CD8-positive, alpha-beta memory T cell (primary cell): ENCODE results near the gene ZNF850. TPM values are rescaled to one million over a fixed set of nuclear protein-coding genes. Genes with fewer than 3 reads are reported as not detected.

ENCODE experiments used
- CTCF ChIA-PET: fragments of 350-600 bp; sonication (Branson Sonifier 250); formaldehyde crosslinking; loops from one replicate; lab custom pipeline; 2021; ENCODE audit warnings: antibody characterized with exemption; lab: Charles Lee
- POLR2A ChIA-PET: fragments of 350-600 bp; sonication (Branson Sonifier 250); formaldehyde crosslinking; loops from one replicate; lab custom pipeline; 2021; ENCODE audit warnings: antibody characterized with exemption; lab: Charles Lee
- DNase-seq, 5 donors: peaks; one replicate each; pipeline versions ENCODE4 v3.0.0 to v3.0.0-alpha.2; 2020 to 2022; ENCODE audit warnings: mixed read lengths in 1 of 5
- H3K27ac ChIP-seq: one replicate; pipeline ENCODE4 v1.7.0; 2013; ENCODE audit warnings: low read depth, mild to moderate bottlenecking, low read length, moderate library complexity
- H3K27me3 ChIP-seq: 2 replicates; pipeline ENCODE4 v1.7.0; 2013; ENCODE audit warnings: low read length, mild to moderate bottlenecking; ENCODE audit not compliant: insufficient read depth, poor library complexity, severe bottlenecking
- H3K36me3 ChIP-seq: 2 replicates; pipeline ENCODE4 v1.7.0; 2013; ENCODE audit warnings: mild to moderate bottlenecking, low read length, moderate library complexity; ENCODE audit not compliant: insufficient read depth
- H3K4me1 ChIP-seq: 2 replicates; pipeline ENCODE4 v1.7.0; 2013; ENCODE audit warnings: mild to moderate bottlenecking, low read length, moderate library complexity; ENCODE audit not compliant: insufficient read depth
- H3K4me3 ChIP-seq: 2 replicates; pipeline ENCODE4 v1.7.0; 2013; ENCODE audit warnings: mild to moderate bottlenecking, low read length
- H3K9me3 ChIP-seq: 2 replicates; pipeline ENCODE4 v1.7.0; 2013; ENCODE audit warnings: mild to moderate bottlenecking, low read length
- H3K27ac Mint-ChIP-seq, 8 donors: one replicate each; pipeline ENCODE4 v1.8.0; 2020 to 2021; ENCODE audit warnings: mixed read lengths in 8 of 8, mild to moderate bottlenecking in 6 of 8, inconsistent platforms in 3 of 8, moderate library complexity in 3 of 8
- H3K27me3 Mint-ChIP-seq, 2 donors: one replicate each; pipeline ENCODE4 v1.8.0; 2020 to 2021; ENCODE audit warnings: mixed read lengths in 2 of 2, mild to moderate bottlenecking in 1 of 2, moderate library complexity in 1 of 2
- H3K36me3 Mint-ChIP-seq, 3 donors: one replicate each; pipeline ENCODE4 v1.8.0; 2020 to 2021; ENCODE audit warnings: mixed read lengths in 3 of 3, inconsistent platforms in 1 of 3, mild to moderate bottlenecking in 1 of 3
- H3K4me1 Mint-ChIP-seq, 3 donors: one replicate each; pipeline ENCODE4 v1.8.0; 2020 to 2021; ENCODE audit warnings: mixed read lengths in 3 of 3, inconsistent platforms in 1 of 3, mild to moderate bottlenecking in 1 of 3
- H3K4me3 Mint-ChIP-seq, 7 donors: one replicate each; pipeline ENCODE4 v1.8.0; 2020 to 2021; ENCODE audit warnings: mixed read lengths in 7 of 7, mild to moderate bottlenecking in 6 of 7, moderate library complexity in 4 of 7, inconsistent platforms in 2 of 7
- H3K9me3 Mint-ChIP-seq, 5 donors: one replicate each; pipeline ENCODE4 v1.8.0; 2020 to 2022; ENCODE audit warnings: mixed read lengths in 5 of 5, mild to moderate bottlenecking in 3 of 5, moderate library complexity in 2 of 5, inconsistent platforms in 1 of 5
- polyA plus RNA-seq: library from polyadenylated mRNA; unstranded; fragments of 300-500 nt; fragmentation: Illumina TruSeq; gene quantifications from one replicate; pipeline ENCODE4 v1.2.3, GENCODE V29; 2021
- total RNA-seq, 2 experiments: library from RNA; stranded (reverse); gene quantifications; one replicate each; pipeline ENCODE4 v1.2.3, GENCODE V29; 2021

The ZNF850 gene
- total and polyA plus RNA-seq, 3 experiments from 2014 or later = 0.76 to 6.9 (median 6.1) TPM

DNA sequence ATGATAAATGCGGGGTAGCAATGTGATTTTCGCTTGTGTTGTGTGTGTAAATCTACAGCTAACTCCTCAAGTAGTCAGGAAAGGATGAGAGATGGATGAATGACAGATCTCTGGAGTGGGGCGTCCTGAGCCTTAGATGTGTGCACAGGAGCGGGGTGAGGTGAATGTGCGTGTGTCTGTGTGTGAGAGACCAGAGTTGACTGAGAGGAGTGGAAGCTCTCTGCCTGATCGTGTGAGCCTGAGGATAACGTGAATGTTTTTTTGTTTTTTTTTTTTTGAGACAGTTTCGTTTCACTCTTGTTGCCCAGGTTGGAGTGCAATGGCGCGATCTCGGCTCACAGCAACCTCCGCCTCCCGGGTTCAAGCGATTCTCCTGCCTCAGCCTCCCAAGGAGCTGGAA, 106.8 kb downstream of the ZNF850 start:
- Mint-ChIP-seq H3K4me1 (peaks cover 40 to 50% (median 49%) of the 10 kb centered on the region in 3 donors), H3K27me3 (peaks cover 0 to 5% of the 10 kb centered on the region in 2 donors), H3K4me3 (peak overlapping the region; percentile 96 to 100 (median 100)), H3K27ac (peak overlapping the region; percentile 51 to 98 (median 80)), H3K9me3 (peaks cover 10 to 55% (median 26%) of the 10 kb centered on the region in 5 donors), H3K36me3 (peaks cover 28 to 69% (median 51%) of the 10 kb centered on the region in 3 donors)
- Histone ChIP-seq H3K36me3 (peaks cover 10% of the 10 kb centered on the region), H3K27ac (no peak overlapping the region), H3K4me1 (peaks cover 12% of the 10 kb centered on the region), H3K27me3 (no peaks in the 10 kb centered on the region), H3K4me3 (peak overlapping the region; percentile 97), H3K9me3 (peaks cover 5% of the 10 kb centered on the region)
- CTCF ChIA-PET = no interaction called here
- POLR2A ChIA-PET = interaction anchor here (1.1 to 1.2 kb wide), 2 partner anchors 177 to 801 kb away, joined by 3 read pairs; partner anchors contain the start of genes ZNF566 and ZNF569
- no peak for DNase-seq

Other genes starting within 250 kb of the ZNF850 start
- 10 to 100 TPM in 1 of 2 experiments, 1 to 10 TPM in 1; 6.9 to 10.3 TPM for gene ZNF260, start 244.5 kb downstream of the ZNF850 start, total RNA-seq
- gene ZNF260, start 244.5 kb downstream of the ZNF850 start, polyA plus RNA-seq = 7.1 TPM
- gene ZNF529, start 199.5 kb downstream of the ZNF850 start, total RNA-seq = 10 to 100 TPM; 15.6 to 16.4 TPM
- 8.6 TPM for gene ZNF529, start 199.5 kb downstream of the ZNF850 start, polyA plus RNA-seq
- gene ZNF382, start 167.5 kb downstream of the ZNF850 start, total RNA-seq = 10 to 100 TPM in 1 of 2 experiments, 1 to 10 TPM in 1; 10.0 to 10.3 TPM
- 7.7 TPM for gene ZNF382, start 167.5 kb downstream of the ZNF850 start, polyA plus RNA-seq
- gene ZNF461, start 106.0 kb downstream of the ZNF850 start, total RNA-seq = 1 to 10 TPM; 6.9 to 8.1 TPM
- 4.9 TPM for gene ZNF461, start 106.0 kb downstream of the ZNF850 start, polyA plus RNA-seq
- 1 to 10 TPM; 7.2 to 9.4 TPM for gene ZNF567, start 85.2 kb downstream of the ZNF850 start, total RNA-seq
- gene ZNF567, start 85.2 kb downstream of the ZNF850 start, polyA plus RNA-seq = 14.7 TPM
- 1 to 10 TPM; 6.4 to 7.0 TPM for gene ZNF790, start 65.6 kb upstream of the ZNF850 start, total RNA-seq
- gene ZNF790, start 65.6 kb upstream of the ZNF850 start, polyA plus RNA-seq = 6.8 TPM
- 1 to 10 TPM; 3.9 to 4.9 TPM for gene ZNF345, start 78.1 kb upstream of the ZNF850 start, total RNA-seq
- 5.2 TPM for gene ZNF345, start 78.1 kb upstream of the ZNF850 start, polyA plus RNA-seq
- 1 to 10 TPM; 5.9 to 7.7 TPM for gene ZNF829, start 143.5 kb upstream of the ZNF850 start, total RNA-seq
- 4.9 TPM for gene ZNF829, start 143.5 kb upstream of the ZNF850 start, polyA plus RNA-seq
- gene ZNF568, start 143.5 kb upstream of the ZNF850 start, total RNA-seq = 10 to 100 TPM in 1 of 2 experiments, 1 to 10 TPM in 1; 8.7 to 10.4 TPM
- 10.9 TPM for gene ZNF568, start 143.5 kb upstream of the ZNF850 start, polyA plus RNA-seq